ENCODE results near the gene TTBK1. TPM values are rescaled to one million over a fixed set of nuclear protein-coding genes. Genes with fewer than 3 reads are reported as not detected.

Gene TTBK1
- total and polyA plus RNA-seq, 9 donors: under 0.01 to 0.17 (median 0.05) TPM

- H3K27ac ChIP-seq (ENCODE audit: low read length): no peak overlapping the region
- no peak overlapping the region for H3K4me3 ChIP-seq (ENCODE audit: low read length)
- H3K9me3 ChIP-seq (replicated peaks; ENCODE audit: control insufficient read depth, low read depth, low read length): peaks cover 4% of the 10 kb centered on the region
- H3K36me3 ChIP-seq (ENCODE audit: control insufficient read depth, insufficient read depth, low read length): no peaks in the 10 kb centered on the region
- no CpG with 5 or more reads among the region's 2 CpGs for WGBS (ENCODE audit: insufficient coverage)
- no peaks in the 10 kb centered on the region for H3K4me1 ChIP-seq (ENCODE audit: control insufficient read depth, insufficient read depth, low read length)
- peaks cover 37% of the 10 kb centered on the region for H3K27me3 ChIP-seq (ENCODE audit: control insufficient read depth, insufficient read depth, low read length)
- no peak for DNase-seq
These were observed 7.4 kb upstream of the TTBK1 start for GRCh38 chr6:43235841-43236240.

DNA sequence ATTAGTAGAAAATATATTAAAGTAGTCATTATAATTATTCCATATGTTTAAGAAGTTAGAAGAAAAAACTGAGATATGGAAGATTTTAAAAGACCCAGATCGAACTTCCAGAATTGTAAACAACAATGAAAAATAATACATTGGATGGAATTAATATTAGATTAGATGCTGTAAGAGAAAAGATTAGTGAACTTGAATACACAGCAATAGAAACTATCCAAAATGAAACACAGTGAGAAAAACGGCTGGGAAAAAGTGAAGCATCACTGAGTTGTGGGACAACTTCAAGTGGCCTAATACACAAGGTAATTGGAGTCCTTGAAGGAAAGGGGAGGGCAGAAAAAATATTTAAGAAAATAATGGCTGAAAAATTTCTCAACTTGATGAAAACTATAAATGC is 4.2 kb upstream of the TTBK1 start:
- Histone ChIP-seq H3K4me3 (ENCODE audit: low read length) (no peak overlapping the region), H3K27me3 (ENCODE audit: control insufficient read depth, insufficient read depth, low read length) (peaks cover 53% of the 10 kb centered on the region), H3K4me1 (ENCODE audit: control insufficient read depth, insufficient read depth, low read length) (no peaks in the 10 kb centered on the region), H3K9me3 (replicated peaks; ENCODE audit: control insufficient read depth, low read depth, low read length) (peaks cover 4% of the 10 kb centered on the region), H3K36me3 (ENCODE audit: control insufficient read depth, insufficient read depth, low read length) (no peaks in the 10 kb centered on the region), H3K27ac (ENCODE audit: low read length) (no peak overlapping the region)
- no CpG with 5 or more reads among the region's 2 CpGs for WGBS (ENCODE audit: insufficient coverage)
- no peak for DNase-seq

DNA sequence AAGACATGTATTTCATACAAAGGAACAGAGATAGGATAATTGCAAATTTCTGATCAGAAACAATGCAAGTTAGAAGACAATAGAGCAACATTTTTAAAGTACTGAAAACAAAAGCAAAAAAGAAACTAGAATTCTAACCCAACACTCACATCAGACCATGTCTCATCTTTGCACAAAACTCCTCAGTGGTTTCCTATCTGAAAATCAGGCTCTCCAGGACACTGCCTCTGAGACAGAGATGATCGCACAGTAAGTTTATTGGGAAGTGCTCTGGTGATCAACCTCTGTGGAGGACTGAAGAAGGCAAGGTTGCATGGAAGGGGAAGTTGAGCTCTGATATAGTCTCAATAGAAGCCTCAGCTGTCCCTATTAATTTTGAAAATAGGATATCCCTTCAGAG is 2.3 kb upstream of the TTBK1 start:
- WGBS (ENCODE audit: insufficient coverage): 80% methylated on average over 1 of the region's 1 CpG
- Histone ChIP-seq H3K27ac (ENCODE audit: low read length) (no peak overlapping the region), H3K4me1 (ENCODE audit: control insufficient read depth, insufficient read depth, low read length) (no peaks in the 10 kb centered on the region), H3K4me3 (ENCODE audit: low read length) (no peak overlapping the region), H3K27me3 (ENCODE audit: control insufficient read depth, insufficient read depth, low read length) (peaks cover 65% of the 10 kb centered on the region), H3K36me3 (ENCODE audit: control insufficient read depth, insufficient read depth, low read length) (no peaks in the 10 kb centered on the region), H3K9me3 (replicated peaks; ENCODE audit: control insufficient read depth, low read depth, low read length) (peaks cover 4% of the 10 kb centered on the region)
- no peak for DNase-seq

DNA sequence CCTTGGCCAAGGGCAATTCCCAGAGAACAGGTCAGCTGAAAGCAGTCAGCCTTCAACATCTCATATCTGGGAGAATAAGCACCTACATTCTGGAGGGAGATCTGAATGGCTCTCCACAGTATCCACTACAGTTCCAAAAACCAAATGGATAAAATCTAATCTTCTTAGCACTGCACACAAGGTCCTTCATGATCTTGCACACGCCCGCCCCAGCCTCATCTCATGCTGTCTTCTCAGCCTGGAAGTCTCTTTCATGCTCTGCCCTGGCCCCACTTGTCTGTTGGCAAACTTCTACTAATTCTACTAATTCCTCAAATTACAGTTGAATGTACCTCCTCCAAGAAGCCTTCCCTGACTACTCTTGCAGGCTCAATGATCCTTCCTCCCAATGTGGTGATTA is 1.8 kb upstream of the TTBK1 start:
- H3K4me3 ChIP-seq (ENCODE audit: low read length): no peak overlapping the region
- H3K27ac ChIP-seq (ENCODE audit: low read length): no peak overlapping the region
- 100% methylated on average over 2 of the region's 2 CpGs for WGBS (ENCODE audit: insufficient coverage)
- peaks cover 70% of the 10 kb centered on the region for H3K27me3 ChIP-seq (ENCODE audit: control insufficient read depth, insufficient read depth, low read length)
- no peaks in the 10 kb centered on the region for H3K36me3 ChIP-seq (ENCODE audit: control insufficient read depth, insufficient read depth, low read length)
- peaks cover under 1% of the 10 kb centered on the region for H3K4me1 ChIP-seq (ENCODE audit: control insufficient read depth, insufficient read depth, low read length)
- DNase-seq: no peak
- peaks cover 4% of the 10 kb centered on the region for H3K9me3 ChIP-seq (replicated peaks; ENCODE audit: control insufficient read depth, low read depth, low read length)

DNA sequence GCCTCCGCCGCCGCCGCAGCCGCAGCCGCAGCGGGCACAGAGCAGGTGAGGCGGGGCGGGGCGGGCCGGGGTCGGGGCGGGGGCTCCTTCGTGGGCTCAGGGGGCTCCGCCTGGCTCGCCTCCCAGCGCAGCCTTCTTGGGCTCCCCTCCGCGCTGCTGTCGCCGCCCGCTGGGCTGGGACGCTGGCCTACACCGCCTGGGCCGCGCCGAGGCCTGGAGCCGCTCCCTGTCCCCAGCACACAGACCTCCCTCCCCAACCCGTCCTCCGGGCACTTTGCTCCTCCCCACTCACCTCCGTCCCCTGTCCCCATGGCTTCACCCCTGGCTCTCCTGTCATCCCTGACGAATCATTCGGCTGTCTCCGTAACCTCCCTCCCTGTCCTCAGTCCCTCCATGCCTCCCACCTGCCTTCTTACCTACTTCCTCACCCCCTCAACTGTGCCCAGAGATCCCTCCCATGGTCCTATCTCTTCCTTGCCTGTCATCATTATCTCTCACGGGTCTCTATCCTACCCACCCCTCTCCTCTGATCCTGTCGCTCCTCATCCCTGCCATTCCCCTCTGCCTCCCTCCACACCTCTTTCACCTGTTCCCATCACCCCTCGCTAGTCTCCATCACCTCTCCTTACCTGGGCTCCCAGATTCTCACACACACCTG is 512 bp downstream of the TTBK1 start:
- Histone ChIP-seq H3K27me3 (ENCODE audit: control insufficient read depth, insufficient read depth, low read length) (peaks cover 74% of the 10 kb centered on the region), H3K9me3 (replicated peaks; ENCODE audit: control insufficient read depth, low read depth, low read length) (peaks cover 4% of the 10 kb centered on the region), H3K4me1 (ENCODE audit: control insufficient read depth, insufficient read depth, low read length) (peaks cover 17% of the 10 kb centered on the region), H3K27ac (ENCODE audit: low read length) (no peak overlapping the region), H3K4me3 (ENCODE audit: low read length) (no peak overlapping the region), H3K36me3 (ENCODE audit: control insufficient read depth, insufficient read depth, low read length) (no peaks in the 10 kb centered on the region)
- WGBS (ENCODE audit: insufficient coverage): 7% methylated on average over 37 of the region's 37 CpGs
- no peak for DNase-seq

- H3K4me1 ChIP-seq (ENCODE audit: control insufficient read depth, insufficient read depth, low read length): peaks cover 21% of the 10 kb centered on the region
- peaks cover 85% of the 10 kb centered on the region for H3K27me3 ChIP-seq (ENCODE audit: control insufficient read depth, insufficient read depth, low read length)
- H3K4me3 ChIP-seq (ENCODE audit: low read length): peak overlapping the region; percentile 50
- whole genome bisulfite sequencing (ENCODE audit: insufficient coverage): 12% methylated on average over 16 of the region's 27 CpGs
- H3K27ac ChIP-seq (ENCODE audit: low read length): no peak overlapping the region
- H3K9me3 ChIP-seq (replicated peaks; ENCODE audit: control insufficient read depth, low read depth, low read length): no peaks in the 10 kb centered on the region
- DNase-seq: no peak
- H3K36me3 ChIP-seq (ENCODE audit: control insufficient read depth, insufficient read depth, low read length): no peaks in the 10 kb centered on the region
These were observed 3.2 kb downstream of the TTBK1 start for GRCh38 chr6:43246301-43247113.

GRCh38 chr6:43247114-43247999 is 4.1 kb downstream of the TTBK1 start:
- WGBS (ENCODE audit: insufficient coverage): 2% methylated on average over 24 of the region's 46 CpGs
- DNase-seq: peak; percentile 71
- Histone ChIP-seq H3K4me1 (ENCODE audit: control insufficient read depth, insufficient read depth, low read length) (peaks cover 25% of the 10 kb centered on the region), H3K27me3 (ENCODE audit: control insufficient read depth, insufficient read depth, low read length) (peaks cover 85% of the 10 kb centered on the region), H3K27ac (ENCODE audit: low read length) (no peak overlapping the region), H3K9me3 (replicated peaks; ENCODE audit: control insufficient read depth, low read depth, low read length) (no peaks in the 10 kb centered on the region), H3K4me3 (ENCODE audit: low read length) (peak overlapping the region; percentile 50), H3K36me3 (ENCODE audit: control insufficient read depth, insufficient read depth, low read length) (no peaks in the 10 kb centered on the region)

DNA sequence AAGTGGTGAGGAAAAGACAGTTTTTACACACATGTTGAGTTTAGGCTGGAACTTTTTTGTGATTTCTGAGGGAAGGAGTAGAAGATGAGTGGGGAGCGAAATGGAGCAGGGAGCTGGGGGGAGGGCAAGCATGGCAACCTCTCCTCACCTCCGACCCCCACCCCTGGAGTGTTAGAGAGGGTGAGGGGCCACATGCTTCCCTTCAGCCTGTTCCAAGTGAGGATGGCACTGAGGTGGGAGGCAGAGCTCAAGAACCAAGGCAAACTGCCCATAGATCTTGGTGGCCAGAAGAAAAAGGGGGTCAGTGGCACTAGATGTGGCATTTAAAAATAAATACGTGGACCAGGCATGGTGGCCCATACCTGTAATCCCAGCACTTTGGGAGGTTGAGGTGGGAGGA is 4.8 kb downstream of the TTBK1 start:
- WGBS (ENCODE audit: insufficient coverage): 83% methylated on average over 1 of the region's 3 CpGs
- Histone ChIP-seq H3K27ac (ENCODE audit: low read length) (no peak overlapping the region), H3K4me1 (ENCODE audit: control insufficient read depth, insufficient read depth, low read length) (peaks cover 25% of the 10 kb centered on the region), H3K9me3 (replicated peaks; ENCODE audit: control insufficient read depth, low read depth, low read length) (no peaks in the 10 kb centered on the region), H3K4me3 (ENCODE audit: low read length) (no peak overlapping the region), H3K27me3 (ENCODE audit: control insufficient read depth, insufficient read depth, low read length) (peaks cover 84% of the 10 kb centered on the region), H3K36me3 (ENCODE audit: control insufficient read depth, insufficient read depth, low read length) (no peaks in the 10 kb centered on the region)
- no peak for DNase-seq

DNA sequence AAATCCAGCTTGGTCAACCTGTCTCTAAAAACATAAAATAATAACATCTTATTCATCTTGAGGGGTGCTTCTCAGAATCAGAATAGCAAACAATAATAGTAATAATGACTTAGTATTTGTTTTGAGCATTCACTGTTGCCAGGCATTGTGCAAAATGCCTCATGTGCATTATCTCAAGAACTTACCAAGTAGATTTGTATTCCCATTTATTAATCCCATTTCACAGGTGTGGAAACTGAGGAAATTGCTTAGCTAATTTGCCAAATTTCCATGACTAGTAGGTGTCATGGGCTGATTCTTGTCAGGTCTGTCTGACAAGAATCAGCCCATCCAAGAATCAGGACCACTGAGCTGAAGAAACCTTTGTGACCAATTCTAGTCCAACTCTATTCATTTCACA is 5.5 kb downstream of the TTBK1 start:
- H3K4me3 ChIP-seq (ENCODE audit: low read length): no peak overlapping the region
- no peaks in the 10 kb centered on the region for H3K36me3 ChIP-seq (ENCODE audit: control insufficient read depth, insufficient read depth, low read length)
- peaks cover 25% of the 10 kb centered on the region for H3K4me1 ChIP-seq (ENCODE audit: control insufficient read depth, insufficient read depth, low read length)
- no peak overlapping the region for H3K27ac ChIP-seq (ENCODE audit: low read length)
- no peak for DNase-seq
- H3K9me3 ChIP-seq (replicated peaks; ENCODE audit: control insufficient read depth, low read depth, low read length): no peaks in the 10 kb centered on the region
- H3K27me3 ChIP-seq (ENCODE audit: control insufficient read depth, insufficient read depth, low read length): peaks cover 82% of the 10 kb centered on the region

GRCh38 chr6:43250992-43251373 is 7.7 kb downstream of the TTBK1 start:
- no peak for DNase-seq
- no CpG with 5 or more reads among the region's 8 CpGs for WGBS (ENCODE audit: insufficient coverage)
- Histone ChIP-seq H3K27ac (ENCODE audit: low read length) (no peak overlapping the region), H3K36me3 (ENCODE audit: control insufficient read depth, insufficient read depth, low read length) (no peaks in the 10 kb centered on the region), H3K4me3 (ENCODE audit: low read length) (no peak overlapping the region), H3K27me3 (ENCODE audit: control insufficient read depth, insufficient read depth, low read length) (peaks cover 60% of the 10 kb centered on the region), H3K9me3 (replicated peaks; ENCODE audit: control insufficient read depth, low read depth, low read length) (no peaks in the 10 kb centered on the region), H3K4me1 (ENCODE audit: control insufficient read depth, insufficient read depth, low read length) (peaks cover 25% of the 10 kb centered on the region)
